PFSK-1 (cell line): ENCODE measurements around the gene CDH26.

Source experiments
- FOXP2 ChIP-seq: optimal IDR thresholded peaks from 2 replicates; pipeline ENCODE3; 2011; ENCODE audit warnings: borderline replicate concordance, control low read depth, inconsistent platforms; ENCODE audit not compliant: insufficient read depth; ENCODE audit errors: extremely low read length, extremely low read depth
- POLR2AphosphoS5 ChIP-seq: IDR thresholded peaks from 2 replicates; pipeline ENCODE4 v1.6.1; 2012; ENCODE audit warnings: low read depth, mild to moderate bottlenecking, control low read depth, low read length, moderate library complexity
- SIN3A ChIP-seq: IDR thresholded peaks from 2 replicates; pipeline ENCODE4 v1.6.1; 2012; ENCODE audit warnings: mild to moderate bottlenecking, low read length, moderate library complexity, borderline replicate concordance; ENCODE audit not compliant: insufficient read depth
- TAF1 ChIP-seq: IDR thresholded peaks from 2 replicates; pipeline ENCODE4 v1.6.1; 2012; ENCODE audit warnings: low read length, control low read depth, borderline replicate concordance; ENCODE audit not compliant: insufficient read depth
- TF ChIP-seq, protein P1 (sequence below), 2 experiments: IDR thresholded peaks; 2 replicates each; pipeline versions ENCODE4 v1.6.1 to v1.8.0; 2011 to 2012; ENCODE audit warnings: low read depth in 2 of 2, low read length in 2 of 2, control low read depth in 1 of 2, inconsistent platforms in 1 of 2, mild to moderate bottlenecking in 1 of 2, moderate library complexity in 1 of 2; ENCODE audit not compliant: insufficient read depth in 1 of 2

The CDH26 gene

DNA sequence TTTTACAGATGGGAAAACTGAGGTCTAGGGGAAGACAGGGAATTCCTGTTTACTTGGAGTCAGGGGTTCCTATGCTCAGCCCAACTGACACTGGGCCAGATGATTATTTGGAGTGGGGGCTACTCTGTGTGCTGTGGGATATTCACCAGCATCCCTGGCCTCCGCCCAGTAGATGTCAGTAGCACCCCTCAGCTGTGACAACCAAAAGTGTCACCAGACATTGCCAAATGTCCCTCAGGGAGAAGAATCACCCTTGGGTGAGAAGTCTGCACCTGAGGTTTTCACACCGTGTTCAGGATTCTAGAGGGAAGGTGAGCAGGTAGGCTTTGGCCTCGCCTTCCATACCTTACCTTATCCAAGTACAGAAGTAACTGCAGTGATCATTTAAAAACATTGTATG lies 27.6 kb downstream of the CDH26 start:
- TF ChIP-seq, protein P1, sequence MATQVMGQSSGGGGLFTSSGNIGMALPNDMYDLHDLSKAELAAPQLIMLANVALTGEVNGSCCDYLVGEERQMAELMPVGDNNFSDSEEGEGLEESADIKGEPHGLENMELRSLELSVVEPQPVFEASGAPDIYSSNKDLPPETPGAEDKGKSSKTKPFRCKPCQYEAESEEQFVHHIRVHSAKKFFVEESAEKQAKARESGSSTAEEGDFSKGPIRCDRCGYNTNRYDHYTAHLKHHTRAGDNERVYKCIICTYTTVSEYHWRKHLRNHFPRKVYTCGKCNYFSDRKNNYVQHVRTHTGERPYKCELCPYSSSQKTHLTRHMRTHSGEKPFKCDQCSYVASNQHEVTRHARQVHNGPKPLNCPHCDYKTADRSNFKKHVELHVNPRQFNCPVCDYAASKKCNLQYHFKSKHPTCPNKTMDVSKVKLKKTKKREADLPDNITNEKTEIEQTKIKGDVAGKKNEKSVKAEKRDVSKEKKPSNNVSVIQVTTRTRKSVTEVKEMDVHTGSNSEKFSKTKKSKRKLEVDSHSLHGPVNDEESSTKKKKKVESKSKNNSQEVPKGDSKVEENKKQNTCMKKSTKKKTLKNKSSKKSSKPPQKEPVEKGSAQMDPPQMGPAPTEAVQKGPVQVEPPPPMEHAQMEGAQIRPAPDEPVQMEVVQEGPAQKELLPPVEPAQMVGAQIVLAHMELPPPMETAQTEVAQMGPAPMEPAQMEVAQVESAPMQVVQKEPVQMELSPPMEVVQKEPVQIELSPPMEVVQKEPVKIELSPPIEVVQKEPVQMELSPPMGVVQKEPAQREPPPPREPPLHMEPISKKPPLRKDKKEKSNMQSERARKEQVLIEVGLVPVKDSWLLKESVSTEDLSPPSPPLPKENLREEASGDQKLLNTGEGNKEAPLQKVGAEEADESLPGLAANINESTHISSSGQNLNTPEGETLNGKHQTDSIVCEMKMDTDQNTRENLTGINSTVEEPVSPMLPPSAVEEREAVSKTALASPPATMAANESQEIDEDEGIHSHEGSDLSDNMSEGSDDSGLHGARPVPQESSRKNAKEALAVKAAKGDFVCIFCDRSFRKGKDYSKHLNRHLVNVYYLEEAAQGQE (IDR thresholded peaks at IDR 0.05; ENCODE audit: insufficient read depth in 1 of 2, low read depth in 2 of 2, low read length in 2 of 2), result no peak
- TF ChIP-seq FOXP2 (no peak), SIN3A (no peak), POLR2AphosphoS5 (no peak), TAF1 (no peak)

DNA sequence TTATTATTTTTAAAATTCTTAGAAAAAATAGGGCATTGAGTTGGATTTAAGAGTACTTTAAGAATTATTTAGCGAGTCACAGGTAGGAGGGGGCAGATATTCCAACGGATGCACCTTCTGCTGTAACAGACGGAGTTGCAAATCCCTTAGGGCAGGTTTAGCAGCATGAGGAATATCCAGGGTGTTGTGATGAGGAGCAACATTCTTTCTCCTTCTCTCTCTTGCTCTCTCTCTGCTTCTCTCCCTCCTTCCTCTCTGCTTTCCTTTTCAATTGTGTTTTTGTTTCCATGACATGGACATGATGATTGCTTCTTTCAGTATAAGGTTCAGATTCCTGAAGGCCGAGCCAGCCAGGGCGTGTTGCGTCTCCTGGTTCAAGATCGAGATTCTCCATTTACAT lies 28.9 kb downstream of the CDH26 start:
- no peak for TF ChIP-seq POLR2AphosphoS5
- no peak for TF ChIP-seq FOXP2
- TF ChIP-seq, protein P1 (IDR thresholded peaks at IDR 0.05; ENCODE audit: insufficient read depth in 1 of 2, low read depth in 2 of 2, low read length in 2 of 2), result no peak
- TF ChIP-seq TAF1, result no peak
- no peak for TF ChIP-seq SIN3A

DNA sequence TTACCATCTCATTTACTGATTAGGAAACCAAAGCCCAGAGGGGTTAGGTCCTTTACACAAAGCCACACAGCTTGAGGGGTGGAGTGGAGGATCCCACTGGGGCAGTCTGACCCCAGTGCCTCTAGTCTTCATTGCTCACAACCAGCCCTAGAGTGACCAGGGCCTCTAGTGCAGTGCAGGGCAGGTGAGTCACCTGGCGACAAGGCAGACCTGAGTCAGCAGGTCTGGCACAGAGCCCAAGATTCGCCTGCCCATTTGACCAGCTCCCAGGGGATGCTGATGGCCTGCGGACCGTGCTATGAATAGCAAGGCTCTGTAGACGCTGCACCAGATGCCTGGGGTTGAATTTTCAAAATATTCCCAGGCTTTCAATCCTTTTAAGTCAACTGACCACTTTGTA lies 29.9 kb downstream of the CDH26 start:
- TF ChIP-seq SIN3A, result no peak
- no peak for TF ChIP-seq FOXP2
- TF ChIP-seq, protein P1 (IDR thresholded peaks at IDR 0.05; ENCODE audit: insufficient read depth in 1 of 2, low read depth in 2 of 2, low read length in 2 of 2), result no peak
- no peak for TF ChIP-seq POLR2AphosphoS5
- TF ChIP-seq TAF1, result no peak

DNA sequence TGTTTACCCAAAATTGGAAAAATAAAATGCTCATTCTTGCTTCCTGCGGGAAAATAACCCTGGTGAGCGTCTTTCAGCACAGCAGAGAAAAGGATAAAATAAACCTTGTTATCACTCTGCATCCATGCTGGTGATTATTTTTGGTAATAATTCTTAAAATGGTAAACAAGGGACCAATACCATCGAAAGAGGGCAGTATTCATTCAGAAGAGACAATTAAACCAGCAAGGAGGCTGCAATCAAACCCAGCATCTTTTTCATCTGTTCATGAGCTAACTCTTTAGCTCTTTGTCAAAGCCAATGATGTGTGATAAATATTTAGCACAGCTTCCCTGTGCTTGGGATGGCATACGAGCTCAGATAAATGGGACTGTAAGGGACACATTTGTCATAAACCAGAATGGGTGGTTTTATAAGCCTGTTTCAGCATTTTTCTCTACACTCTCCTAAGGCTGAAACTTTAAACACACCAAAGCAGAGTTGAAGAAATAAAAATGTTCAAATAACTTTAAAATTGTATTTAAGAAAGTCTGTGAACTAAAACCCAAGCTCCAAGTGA lies 34.4 kb downstream of the CDH26 start:
- TF ChIP-seq TAF1 (no peak), POLR2AphosphoS5 (no peak), FOXP2 (no peak), SIN3A (no peak)
- TF ChIP-seq, protein P1 (IDR thresholded peaks at IDR 0.05; ENCODE audit: insufficient read depth in 1 of 2, low read depth in 2 of 2, low read length in 2 of 2), result no peak
